Colon (tissue), 2 donors: Measurements from ENCODE around the gene COMMD6.

Experiments used
- FAIRE-seq: peaks from 2 replicates; lab custom pipeline; 2012; peaks lifted over from hg19 to GRCh38; lab: Jason Lieb, UNC
- donor health status: control.
- donor health status: control.

The COMMD6 gene

DNA sequence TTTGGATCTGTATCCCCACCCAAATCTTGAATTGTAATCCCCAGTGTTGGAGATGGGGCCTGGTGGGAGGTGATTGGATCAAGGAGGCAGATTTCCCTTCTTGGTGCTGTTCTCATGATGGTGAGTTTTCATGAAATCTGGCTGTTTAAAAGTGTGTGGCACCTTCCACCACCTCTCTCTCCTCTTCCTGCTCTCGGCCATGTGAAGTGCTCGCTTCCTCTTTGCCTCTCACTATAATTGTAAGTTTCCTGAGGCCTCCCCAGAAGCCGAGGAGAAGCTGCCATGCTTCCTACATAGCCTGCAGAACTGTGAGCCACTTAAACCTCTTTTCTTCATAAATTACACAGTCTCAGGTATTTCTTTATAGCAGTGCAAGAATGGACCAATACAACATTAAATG lies 15.7 kb downstream of the COMMD6 start:
- FAIRE-seq, result no peak

DNA sequence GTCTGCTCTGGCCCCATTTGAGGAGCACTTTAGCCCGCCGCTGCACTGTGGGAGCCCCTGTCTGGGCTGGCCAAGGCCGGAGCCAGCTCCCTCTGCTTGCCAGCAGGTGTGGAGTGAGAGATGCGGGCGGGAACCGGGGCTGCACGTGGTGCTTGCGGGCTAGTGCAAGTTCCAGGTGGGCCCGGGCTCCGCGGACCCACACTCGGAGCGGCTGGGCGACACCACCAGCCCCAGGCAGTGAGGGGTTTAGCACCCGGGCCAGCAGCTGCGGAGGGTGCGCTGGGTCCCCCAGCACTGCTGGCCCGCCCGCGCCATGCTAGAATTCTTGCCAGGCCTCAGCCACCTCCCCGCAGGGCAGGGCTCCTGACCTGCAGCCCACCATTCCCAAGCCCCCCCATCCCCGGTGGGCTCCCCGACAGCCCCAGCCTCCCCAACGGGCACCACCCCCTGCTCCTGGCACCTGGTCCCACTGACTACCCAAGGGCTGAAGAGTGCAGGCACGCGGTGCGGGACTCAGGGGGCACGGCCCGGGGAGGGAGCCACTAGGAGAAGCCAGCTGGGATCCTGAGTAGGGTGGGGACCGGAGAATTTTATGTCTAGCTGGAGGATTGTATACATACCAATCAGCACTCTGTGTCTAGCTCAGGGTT lies 19.1 kb downstream of the COMMD6 start:
- FAIRE-seq, result no peak

DNA sequence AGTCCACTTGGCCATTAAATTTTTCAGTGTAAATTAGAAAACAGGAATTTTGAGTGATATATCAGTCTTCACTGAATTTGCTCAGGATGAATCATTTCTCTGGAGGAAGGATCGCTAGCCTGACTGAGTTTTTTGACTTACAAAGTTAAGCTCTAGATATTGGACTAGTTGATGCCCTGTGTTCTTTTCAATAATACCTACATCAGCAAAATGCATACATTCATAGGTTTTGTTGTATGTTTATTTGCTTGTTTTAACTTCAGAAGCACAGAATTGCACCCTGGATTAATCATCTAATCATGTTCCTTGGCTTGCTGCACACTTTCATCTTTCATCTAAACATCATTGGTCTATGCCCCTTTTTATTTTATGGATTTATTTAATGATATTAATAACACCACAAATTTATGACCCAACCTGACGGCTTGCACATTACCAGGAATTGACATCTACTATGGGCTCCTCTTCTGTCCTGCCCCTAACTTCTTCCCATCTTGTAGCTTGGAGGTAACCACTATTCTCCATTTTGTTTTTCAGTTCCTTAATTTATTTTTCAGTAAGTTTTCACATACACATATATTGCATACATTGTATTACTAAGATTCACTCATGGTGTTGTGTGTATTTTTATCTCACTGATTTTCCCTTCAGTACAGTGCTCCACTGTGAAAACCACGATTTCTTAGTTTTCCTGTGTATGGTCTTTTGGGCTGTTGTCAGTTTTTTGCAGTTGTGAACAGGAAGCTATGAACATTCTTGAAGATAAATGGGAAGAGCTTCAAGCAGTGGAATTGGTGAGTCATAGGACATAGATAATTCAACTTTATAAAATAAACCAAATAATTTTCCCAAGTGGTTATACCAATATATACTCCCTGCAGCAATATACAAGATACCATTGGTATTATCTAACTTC lies 23.3 kb downstream of the COMMD6 start:
- no peak for FAIRE-seq

DNA sequence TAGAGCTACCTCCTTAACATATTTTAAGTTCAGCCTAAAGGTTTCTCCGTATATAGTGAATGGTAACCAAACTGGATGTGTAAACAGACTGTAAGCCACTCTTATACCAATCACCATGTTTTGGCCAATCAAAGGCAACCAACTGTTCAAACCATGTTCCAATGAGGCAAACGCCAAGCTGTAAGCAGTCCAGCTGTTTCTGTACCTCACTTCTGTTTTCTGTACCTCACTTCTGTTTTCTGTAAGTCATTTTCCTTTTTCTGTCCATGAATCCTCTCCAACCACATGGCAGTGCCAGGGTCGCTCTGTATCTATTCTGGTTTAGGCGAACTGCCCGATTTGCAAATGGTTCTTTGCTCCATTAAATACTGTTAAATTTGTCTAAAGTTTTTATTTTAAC lies 24.4 kb downstream of the COMMD6 start:
- no peak for FAIRE-seq

DNA sequence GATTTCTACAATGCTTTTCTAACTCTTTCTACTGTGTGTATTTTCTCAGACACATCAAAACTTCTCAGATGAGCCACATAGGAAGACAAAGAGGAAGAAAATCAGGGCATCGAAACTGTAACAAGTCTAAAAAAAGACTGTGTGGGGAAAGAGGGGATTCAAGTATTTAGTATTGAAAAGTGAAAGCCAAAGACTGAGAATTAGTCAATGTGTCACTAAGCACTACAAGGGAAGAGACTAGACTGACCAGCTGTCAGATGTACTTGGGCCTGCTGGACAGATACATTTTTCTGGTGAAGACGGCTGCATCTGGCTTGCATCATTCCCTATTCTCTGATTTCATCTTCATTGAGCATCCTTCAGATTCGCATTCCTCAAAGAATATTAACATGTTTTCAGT lies 25.4 kb downstream of the COMMD6 start:
- no peak for FAIRE-seq

- FAIRE-seq, result no peak
Observed at GRCh38 chr13:75511051-75511625, 26.5 kb downstream of the COMMD6 start.

DNA sequence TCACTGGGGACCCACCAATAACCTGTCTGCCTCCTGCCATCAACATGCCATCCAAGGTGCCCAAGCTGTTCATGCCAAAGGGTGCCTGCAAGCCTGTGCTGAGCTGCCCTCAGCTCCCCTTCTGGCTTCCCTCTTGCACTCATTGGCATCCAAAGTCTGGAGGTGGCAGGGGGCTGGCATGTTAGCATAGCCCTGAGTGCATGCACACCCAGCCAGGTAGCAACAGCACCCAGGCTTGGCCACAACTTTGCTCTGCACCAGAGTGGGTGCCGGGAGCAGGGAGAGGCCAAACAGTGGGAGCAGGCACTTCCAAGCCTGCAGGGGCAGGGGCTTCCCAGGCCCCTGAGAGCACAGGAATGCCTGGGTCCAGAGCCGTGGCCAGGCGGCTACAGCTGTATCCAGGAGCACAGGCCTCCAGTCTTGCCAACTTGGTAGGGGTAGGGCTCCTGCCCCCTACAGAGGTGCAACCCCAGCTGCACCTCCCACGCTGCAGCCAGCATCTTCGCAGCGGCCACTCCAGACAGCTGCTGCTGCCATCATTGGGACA lies 29.6 kb downstream of the COMMD6 start:
- no peak for FAIRE-seq

DNA sequence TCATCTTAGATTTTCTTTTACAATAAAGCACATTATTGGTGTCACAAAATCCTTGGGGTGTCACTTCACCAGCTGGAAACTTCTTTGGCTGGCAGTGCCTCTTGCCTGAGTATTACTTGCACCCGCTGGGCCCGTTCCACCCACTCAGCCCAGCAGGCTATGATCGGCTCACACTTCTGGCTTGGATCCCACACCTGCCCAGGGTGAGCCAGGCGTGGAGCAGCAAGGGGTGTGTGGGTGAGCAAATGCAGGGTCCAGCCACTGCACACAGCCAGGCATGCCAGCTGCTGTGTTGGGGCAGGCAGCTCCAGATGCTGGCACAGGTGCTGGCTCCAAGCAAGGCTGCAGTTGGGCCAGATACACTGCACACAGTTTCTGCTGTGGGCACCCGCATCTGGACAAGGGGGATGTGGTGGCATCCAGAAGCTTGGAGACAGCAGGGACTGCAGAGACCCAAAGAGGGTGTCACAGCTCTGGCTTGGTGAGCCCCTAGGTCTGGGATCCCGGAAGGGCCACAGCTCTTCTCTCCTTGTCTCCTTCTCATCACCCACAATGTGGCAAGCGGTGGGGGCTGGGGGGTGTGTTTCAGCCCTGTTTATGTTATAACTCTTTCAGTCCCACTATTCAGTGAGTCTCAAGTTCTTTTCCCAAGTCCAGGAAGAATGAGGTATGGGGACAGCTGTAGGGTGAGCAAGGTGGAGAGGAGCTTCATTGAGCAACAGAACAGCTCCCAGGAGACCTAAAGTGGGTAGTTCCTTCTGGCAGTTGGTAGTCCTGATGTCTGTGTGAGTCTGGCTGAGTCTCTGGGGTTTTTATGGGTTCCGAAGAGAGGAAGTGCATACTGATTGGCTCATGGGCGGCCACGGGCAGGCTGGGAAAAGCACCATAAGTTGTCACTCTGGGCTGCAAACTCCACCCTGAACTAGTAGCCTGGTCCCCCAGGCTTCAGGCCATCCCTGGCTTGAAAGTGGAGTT lies 30.3 kb downstream of the COMMD6 start:
- FAIRE-seq, result no peak

- no peak for FAIRE-seq
Observed at GRCh38 chr13:75506018-75506417, 31.6 kb downstream of the COMMD6 start.

DNA sequence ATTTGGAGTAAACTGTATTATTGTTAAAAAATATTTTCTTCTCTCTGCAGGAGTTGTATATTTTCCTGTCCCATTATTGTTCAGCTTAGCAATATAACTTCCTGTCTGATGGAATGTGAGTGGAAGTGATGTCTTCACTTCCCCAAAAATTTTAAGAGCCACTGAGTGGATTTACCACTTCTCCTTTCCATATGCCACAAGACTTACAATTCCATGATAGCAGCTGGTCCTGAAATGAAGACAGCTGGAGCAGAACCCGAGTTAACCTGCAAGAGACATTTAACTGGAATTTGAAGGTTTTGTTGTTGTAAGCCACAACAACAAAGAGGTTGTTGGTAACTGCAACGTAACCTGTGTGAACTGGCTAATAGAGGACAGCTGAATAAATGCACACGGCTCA lies 32.3 kb downstream of the COMMD6 start:
- no peak for FAIRE-seq

GRCh38 chr13:75495938-75496337 lies 41.7 kb downstream of the COMMD6 start:
- FAIRE-seq, result no peak

GRCh38 chr13:75494491-75494890 lies 43.1 kb downstream of the COMMD6 start:
- no peak for FAIRE-seq

DNA sequence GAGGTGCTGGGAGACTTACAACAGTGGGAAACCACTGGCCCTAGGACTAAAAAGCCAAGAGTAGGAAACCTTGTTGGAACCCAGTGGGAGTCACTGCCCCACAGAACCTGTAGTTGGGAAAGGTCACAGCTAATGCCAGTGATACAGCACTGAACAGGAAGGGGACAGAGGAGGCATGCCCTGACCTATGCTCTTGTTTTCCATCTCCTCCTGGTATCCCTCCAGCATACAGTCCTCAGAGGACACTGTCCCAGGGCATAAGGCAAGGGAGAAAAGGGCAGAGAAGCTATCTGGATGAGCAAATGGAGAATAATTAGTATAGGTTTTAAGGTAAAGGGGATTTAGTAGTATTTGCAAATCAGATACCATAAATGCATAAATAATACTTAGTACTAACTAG lies 44.5 kb downstream of the COMMD6 start:
- no peak for FAIRE-seq

- FAIRE-seq, result no peak
Observed at GRCh38 chr13:75492389-75492788, 45.3 kb downstream of the COMMD6 start.

GRCh38 chr13:75491376-75491775 lies 46.3 kb downstream of the COMMD6 start:
- FAIRE-seq, result no peak

DNA sequence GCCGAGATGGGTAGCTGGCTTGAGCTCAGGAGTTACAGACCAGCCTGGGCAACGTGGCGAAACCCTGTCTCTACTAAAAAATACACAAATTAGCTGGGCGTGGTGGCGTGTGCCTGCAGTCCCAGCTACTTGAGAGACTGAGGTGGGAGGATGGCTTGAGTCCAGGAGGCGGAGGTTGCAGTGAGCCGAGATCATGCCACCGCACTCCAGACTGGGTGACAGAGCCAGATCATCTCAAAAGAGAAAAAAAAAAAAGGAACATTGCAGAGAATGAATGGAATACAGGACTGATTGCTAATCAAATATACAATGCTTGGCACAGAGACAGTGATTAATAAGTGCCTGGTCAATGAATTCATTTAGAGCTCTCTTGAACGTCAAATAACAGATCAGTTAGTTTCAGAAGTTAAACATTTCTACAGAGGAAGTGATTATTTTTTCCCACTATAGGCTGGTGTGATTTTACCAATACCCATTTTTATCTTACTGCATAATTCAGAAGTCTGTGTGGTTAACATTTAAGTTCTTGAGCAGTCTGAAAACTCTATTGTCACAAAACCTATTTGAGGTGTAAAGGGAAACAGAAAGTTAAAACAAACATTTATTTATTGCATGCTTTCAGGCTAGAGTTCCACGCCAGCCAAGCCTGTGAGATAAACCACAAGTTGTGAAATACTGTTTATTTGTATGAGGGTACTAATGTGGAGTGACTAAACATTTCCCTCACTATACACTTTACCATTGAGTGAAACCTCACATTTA lies 48.0 kb downstream of the COMMD6 start:
- FAIRE-seq, result no peak

- no peak for FAIRE-seq
Observed at GRCh38 chr13:75486146-75487062, 51.2 kb downstream of the COMMD6 start.

- FAIRE-seq, result no peak
Observed at GRCh38 chr13:75485286-75486062, 52.2 kb downstream of the COMMD6 start.

DNA sequence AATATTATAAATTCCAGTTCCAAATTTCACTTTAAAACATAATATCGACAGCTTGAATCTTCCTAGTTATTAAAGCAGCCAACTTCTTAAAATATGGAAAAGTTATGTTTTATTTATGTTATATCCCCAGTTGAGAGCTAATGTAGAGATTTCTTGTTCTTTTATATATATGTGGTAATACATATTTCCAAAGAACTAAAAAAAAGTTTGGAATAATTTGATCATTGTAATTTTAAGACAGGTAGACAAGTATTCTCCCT lies 54.9 kb downstream of the COMMD6 start:
- no peak for FAIRE-seq
